K562 (cell line): ENCODE results near the gene USHBP1. TPM values are rescaled to one million over a fixed set of nuclear protein-coding genes. Genes with fewer than 3 reads are reported as not detected.

Experiments
- CUX1 ChIP-seq: fragments of 200-800 bp; sonication (Bioruptor generic); IDR thresholded peaks from 2 replicates; pipeline ENCODE4 v1.6.1; 2016; ENCODE audit warnings: missing genetic modification characterization, missing compliant biosample characterization
- GTF2E2 ChIP-seq: fragments of 200-800 bp; sonication (Bioruptor generic); IDR thresholded peaks from 2 replicates; pipeline ENCODE4 v1.6.1; 2016; ENCODE audit warnings: missing genetic modification characterization, missing compliant biosample characterization
- NONO ChIP-seq, 2 experiments: fragments of 200-400 bp in 1 of 2; fragments of 450-650 bp in 1 of 2; formaldehyde crosslinking in 1 of 2; IDR thresholded peaks; 2 replicates each; pipeline ENCODE4 v1.6.1; 2017; ENCODE audit warnings: low read depth in 2 of 2, mild to moderate bottlenecking in 2 of 2, moderate library complexity in 2 of 2, low read length in 1 of 2
- PTTG1 ChIP-seq: fragments of 450-650 bp; IDR thresholded peaks from 2 replicates; pipeline ENCODE4 v1.6.1; 2016; ENCODE audit warnings: low read depth, mild to moderate bottlenecking, missing genetic modification characterization, missing compliant biosample characterization
- SMAD3 ChIP-seq: fragments of 450-650 bp; formaldehyde crosslinking; conservative IDR thresholded peaks from 2 replicates; pipeline ENCODE4 v1.4.0; 2020; ENCODE audit warnings: mild to moderate bottlenecking
- SUPT5H ChIP-seq: fragments of 450-650 bp; IDR thresholded peaks from 2 replicates; pipeline ENCODE4 v1.6.1; 2016
- TFAP4 ChIP-seq: sonication (generic); formaldehyde crosslinking; IDR thresholded peaks from 2 replicates; pipeline ENCODE4 v1.8.0; 2022; ENCODE audit warnings: missing genetic modification reagents, mild to moderate bottlenecking, moderate library complexity, borderline replicate concordance
- ZKSCAN3 ChIP-seq: fragments of 250-450 bp; sonication (Bioruptor Pico); IDR thresholded peaks from 2 replicates; pipeline ENCODE4 v1.4.0; 2020
- ZNF121 ChIP-seq: sonication (generic); formaldehyde crosslinking; conservative IDR thresholded peaks from 2 replicates; pipeline ENCODE4 v1.8.0; 2022; ENCODE audit warnings: missing genetic modification reagents
- polyA plus RNA-seq, 8 experiments: library from polyadenylated mRNA; depleted of rRNA in 4 of 8; stranded (reverse) in 5 of 8; unstranded in 3 of 8; fragments of >200 nt; fragmentation: Nextera tagmentation in 2 of 8; fragmentation: Illumina TruSeq in 1 of 8; extraction: Ambion mirVana in 2 of 8; extraction: Trizol in 1 of 8; gene quantifications; 2 replicates each; pipeline versions ENCODE4 v1.2.1 to v1.2.3, GENCODE V29; 2011 to 2014; ENCODE audit warnings: inconsistent platforms in 1 of 8, missing spikeins in 1 of 8
- total RNA-seq, 7 experiments: library from RNA; depleted of rRNA in 6 of 7; stranded (reverse); fragments of >200 nt in 6 of 7; fragmentation: Illumina TruSeq in 2 of 7; extraction: Trizol in 2 of 7; gene quantifications; 2 replicates each; pipeline versions ENCODE4 v1.2.1 to v1.2.3, GENCODE V29; 2011 to 2021; ENCODE audit warnings: low replicate concordance in 1 of 7
- TF ChIP-seq, protein P1 (sequence below): sonication (generic); formaldehyde crosslinking; IDR thresholded peaks from 2 replicates; pipeline ENCODE4 v1.8.0; 2022; ENCODE audit warnings: mild to moderate bottlenecking, missing genetic modification reagents
- TF ChIP-seq, protein P2 (sequence below): fragments of 250-450 bp; sonication (Bioruptor Pico); IDR thresholded peaks from 2 replicates; pipeline ENCODE4 v1.8.0; 2021; ENCODE audit warnings: mild to moderate bottlenecking, moderate library complexity

The USHBP1 gene
- total and polyA plus RNA-seq, 9 of the 15 experiments (the other 6 are each of a cell fraction or from before 2014, with no cell fraction given): 0.03 to 0.10 (median 0.05) TPM; not detected in 5

DNA sequence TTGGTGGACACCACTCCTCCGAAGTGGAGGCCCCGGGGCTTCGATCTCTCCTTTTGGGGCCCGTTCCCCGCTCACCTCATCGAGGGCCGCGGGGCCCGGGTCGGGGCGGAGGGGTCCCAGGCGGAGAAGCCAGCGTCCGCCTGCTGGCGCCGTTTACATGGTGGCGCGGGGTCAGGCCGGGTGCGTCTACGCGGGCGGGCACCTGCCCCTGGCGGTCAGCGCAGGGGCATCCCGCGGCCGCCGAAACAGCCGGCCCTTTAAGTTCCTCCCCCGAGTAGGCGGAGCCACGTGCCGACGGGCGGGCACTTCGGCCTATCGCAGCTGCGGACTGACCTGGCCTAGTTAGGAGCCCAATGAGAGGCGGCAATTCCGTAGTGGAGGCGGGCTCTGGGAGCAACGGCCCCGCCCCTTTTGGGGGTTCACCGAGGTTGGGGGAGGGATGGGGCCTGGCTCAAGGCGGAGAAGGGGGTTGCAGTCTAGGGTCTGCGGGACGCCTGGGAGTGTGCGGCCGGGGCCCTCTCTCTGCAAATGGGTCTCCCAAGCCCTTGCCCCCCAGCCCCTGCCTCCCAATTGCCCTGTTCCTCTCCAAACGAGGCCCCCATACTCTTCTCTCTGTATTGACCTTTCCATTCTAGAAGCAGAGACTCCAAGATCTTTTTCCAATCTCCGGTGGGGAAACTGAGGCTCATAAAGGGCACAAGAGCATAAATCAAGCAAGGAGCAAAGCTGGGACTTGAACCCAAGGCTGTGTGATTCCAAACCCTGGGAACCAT is 38.8 kb upstream of the USHBP1 start, which contains the start of gene ABHD8 (continued):
- no peak for TF ChIP-seq CUX1 (CRISPR knock-in tag)
- TF ChIP-seq NONO (IDR thresholded peaks at IDR 0.05; ENCODE audit: low read depth in 2 of 2, low read length in 1 of 2): peak in 1 of 2 experiments; percentile 69; a peak in 1 of 4 replicates
- TF ChIP-seq SMAD3 (CRISPR knock-in tag): no peak
- no peak for TF ChIP-seq ZKSCAN3 (CRISPR knock-in tag)
- TF ChIP-seq, protein P1, sequence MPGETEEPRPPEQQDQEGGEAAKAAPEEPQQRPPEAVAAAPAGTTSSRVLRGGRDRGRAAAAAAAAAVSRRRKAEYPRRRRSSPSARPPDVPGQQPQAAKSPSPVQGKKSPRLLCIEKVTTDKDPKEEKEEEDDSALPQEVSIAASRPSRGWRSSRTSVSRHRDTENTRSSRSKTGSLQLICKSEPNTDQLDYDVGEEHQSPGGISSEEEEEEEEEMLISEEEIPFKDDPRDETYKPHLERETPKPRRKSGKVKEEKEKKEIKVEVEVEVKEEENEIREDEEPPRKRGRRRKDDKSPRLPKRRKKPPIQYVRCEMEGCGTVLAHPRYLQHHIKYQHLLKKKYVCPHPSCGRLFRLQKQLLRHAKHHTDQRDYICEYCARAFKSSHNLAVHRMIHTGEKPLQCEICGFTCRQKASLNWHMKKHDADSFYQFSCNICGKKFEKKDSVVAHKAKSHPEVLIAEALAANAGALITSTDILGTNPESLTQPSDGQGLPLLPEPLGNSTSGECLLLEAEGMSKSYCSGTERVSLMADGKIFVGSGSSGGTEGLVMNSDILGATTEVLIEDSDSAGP (CRISPR knock-in tag): peak; percentile 94
- no peak for TF ChIP-seq PTTG1 (tag)
- peak; percentile 90 for TF ChIP-seq TFAP4 (CRISPR knock-in tag)
- TF ChIP-seq SUPT5H: 0 out of 2 replicates have a peak, but pooled peaks have one; percentile 48
- TF ChIP-seq, protein P2, sequence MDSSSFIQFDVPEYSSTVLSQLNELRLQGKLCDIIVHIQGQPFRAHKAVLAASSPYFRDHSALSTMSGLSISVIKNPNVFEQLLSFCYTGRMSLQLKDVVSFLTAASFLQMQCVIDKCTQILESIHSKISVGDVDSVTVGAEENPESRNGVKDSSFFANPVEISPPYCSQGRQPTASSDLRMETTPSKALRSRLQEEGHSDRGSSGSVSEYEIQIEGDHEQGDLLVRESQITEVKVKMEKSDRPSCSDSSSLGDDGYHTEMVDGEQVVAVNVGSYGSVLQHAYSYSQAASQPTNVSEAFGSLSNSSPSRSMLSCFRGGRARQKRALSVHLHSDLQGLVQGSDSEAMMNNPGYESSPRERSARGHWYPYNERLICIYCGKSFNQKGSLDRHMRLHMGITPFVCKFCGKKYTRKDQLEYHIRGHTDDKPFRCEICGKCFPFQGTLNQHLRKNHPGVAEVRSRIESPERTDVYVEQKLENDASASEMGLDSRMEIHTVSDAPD (CRISPR knock-in tag): no peak
- no peak for TF ChIP-seq GTF2E2
- TF ChIP-seq ZNF121: no peak
